Activated naive CD4-positive, alpha-beta T cell treated with anti-CD3 and anti-CD28 coated beads, Interleukin-2, amount 10 ng/mL, durations not matched to agents 7 days and 5 days (primary cell): ENCODE measurements around the gene PGM2L1.
"Not testable (repeated sequence)": the region's sequence is repeated elsewhere in the genome, so short reads cannot be mapped to it uniquely, and the experiment has no call there.

Experiments
- CTCF ChIA-PET: fragments of 350-600 bp; sonication (Branson Sonifier 250); formaldehyde crosslinking; loops from one replicate; lab custom pipeline; 2021; ENCODE audit warnings: antibody characterized with exemption; lab: Charles Lee
- DNase-seq: peaks from one replicate; pipeline ENCODE4 v3.0.0-alpha.2; 2020
- H3K27ac Mint-ChIP-seq: one replicate; pipeline ENCODE4 v1.8.0; 2021; ENCODE audit warnings: mild to moderate bottlenecking, moderate library complexity, mixed read lengths
- H3K27me3 Mint-ChIP-seq: one replicate; pipeline ENCODE4 v1.8.0; 2021; ENCODE audit warnings: mild to moderate bottlenecking, mixed read lengths
- H3K36me3 Mint-ChIP-seq: one replicate; pipeline ENCODE4 v1.8.0; 2021; ENCODE audit warnings: mixed read lengths
- H3K4me1 Mint-ChIP-seq: one replicate; pipeline ENCODE4 v1.8.0; 2021; ENCODE audit warnings: mixed read lengths
- H3K4me3 Mint-ChIP-seq: one replicate; pipeline ENCODE4 v1.8.0; 2021; ENCODE audit warnings: mild to moderate bottlenecking, moderate library complexity, mixed read lengths
- H3K9me3 Mint-ChIP-seq: one replicate; pipeline ENCODE4 v1.8.0; 2021; ENCODE audit warnings: mixed read lengths

The PGM2L1 gene

GRCh38 chr11:74417860-74418508 is 19.8 kb upstream of the PGM2L1 start:
- no peak overlapping the region for H3K4me3 Mint-ChIP-seq
- H3K9me3 Mint-ChIP-seq, result no peaks in the 10 kb centered on the region
- H3K27me3 Mint-ChIP-seq, result peaks cover under 1% of the 10 kb centered on the region
- no peak overlapping the region for H3K27ac Mint-ChIP-seq
- peaks cover 10% of the 10 kb centered on the region for H3K4me1 Mint-ChIP-seq
- CTCF ChIA-PET, result no interaction called here
- DNase-seq, result no peak
- no peaks in the 10 kb centered on the region for H3K36me3 Mint-ChIP-seq

- peaks cover 3% of the 10 kb centered on the region for H3K27me3 Mint-ChIP-seq
- CTCF ChIA-PET, result interaction anchor here (0.8 kb wide), 1 partner anchor 8 kb away, joined by 3 read pairs; no protein-coding TSS in a partner anchor
- peaks cover 10% of the 10 kb centered on the region for H3K4me1 Mint-ChIP-seq
- H3K27ac Mint-ChIP-seq, result no peak overlapping the region
- H3K9me3 Mint-ChIP-seq, result no peaks in the 10 kb centered on the region
- no peak for DNase-seq
- no peaks in the 10 kb centered on the region for H3K36me3 Mint-ChIP-seq
- H3K4me3 Mint-ChIP-seq, result no peak overlapping the region
Observed at GRCh38 chr11:74417379-74417804, 19.2 kb upstream of the PGM2L1 start.

GRCh38 chr11:74416974-74417373 is 18.7 kb upstream of the PGM2L1 start:
- not testable (repeated sequence) for H3K4me1 Mint-ChIP-seq, H3K27me3 Mint-ChIP-seq, H3K27ac Mint-ChIP-seq, H3K4me3 Mint-ChIP-seq, H3K36me3 Mint-ChIP-seq, H3K9me3 Mint-ChIP-seq, DNase-seq
- CTCF ChIA-PET, result interaction anchor here (0.8 kb wide), 1 partner anchor 9 kb away, joined by 3 read pairs; no protein-coding TSS in a partner anchor

GRCh38 chr11:74412733-74413359 is 14.6 kb upstream of the PGM2L1 start:
- Mint-ChIP-seq H3K4me3 (no peak overlapping the region), H3K27me3 (peaks cover 8% of the 10 kb centered on the region), H3K27ac (no peak overlapping the region), H3K36me3 (no peaks in the 10 kb centered on the region), H3K4me1 (peaks cover 7% of the 10 kb centered on the region), H3K9me3 (no peaks in the 10 kb centered on the region)
- CTCF ChIA-PET, result no interaction called here
- DNase-seq, result no peak

- CTCF ChIA-PET, result no interaction called here
- DNase-seq, result no peak
- H3K9me3 Mint-ChIP-seq, result no peaks in the 10 kb centered on the region
- H3K4me3 Mint-ChIP-seq, result no peak overlapping the region
- H3K36me3 Mint-ChIP-seq, result no peaks in the 10 kb centered on the region
- H3K4me1 Mint-ChIP-seq, result peaks cover 2% of the 10 kb centered on the region
- H3K27me3 Mint-ChIP-seq, result peaks cover 12% of the 10 kb centered on the region
- no peak overlapping the region for H3K27ac Mint-ChIP-seq
Observed at GRCh38 chr11:74412321-74412720, 14.1 kb upstream of the PGM2L1 start.

- Mint-ChIP-seq H3K4me3 (no peak overlapping the region), H3K27me3 (peaks cover 21% of the 10 kb centered on the region), H3K27ac (no peak overlapping the region), H3K9me3 (no peaks in the 10 kb centered on the region), H3K4me1 (no peaks in the 10 kb centered on the region), H3K36me3 (no peaks in the 10 kb centered on the region)
- DNase-seq, result no peak
- CTCF ChIA-PET, result no interaction called here
Observed at GRCh38 chr11:74409633-74410032, 11.4 kb upstream of the PGM2L1 start.

GRCh38 chr11:74403607-74404321 is 5.5 kb upstream of the PGM2L1 start:
- no peak overlapping the region for H3K27ac Mint-ChIP-seq

GRCh38 chr11:74400606-74401005 is 2.4 kb upstream of the PGM2L1 start:
- DNase-seq, result no peak
- H3K27ac Mint-ChIP-seq, result no peak overlapping the region
- H3K27me3 Mint-ChIP-seq, result peaks cover 4% of the 10 kb centered on the region
- no peaks in the 10 kb centered on the region for H3K36me3 Mint-ChIP-seq
- CTCF ChIA-PET, result interaction anchor here (0.8 to 1.0 kb wide), 2 partner anchors 10 to 49 kb away, joined by 3 read pairs; no protein-coding TSS in a partner anchor
- H3K4me3 Mint-ChIP-seq, result no peak overlapping the region
- peaks cover 24% of the 10 kb centered on the region for H3K4me1 Mint-ChIP-seq
- no peaks in the 10 kb centered on the region for H3K9me3 Mint-ChIP-seq

More at GRCh38 chr11:74403607-74404321, 5.5 kb upstream of the PGM2L1 start:
- Mint-ChIP-seq H3K4me3 (no peak overlapping the region), H3K4me1 (peaks cover 10% of the 10 kb centered on the region), H3K36me3 (no peaks in the 10 kb centered on the region), H3K27me3 (peaks cover 13% of the 10 kb centered on the region), H3K9me3 (no peaks in the 10 kb centered on the region)
- DNase-seq, result no peak
- CTCF ChIA-PET, result no interaction called here

GRCh38 chr11:74397501-74398243 is 561 bp downstream of the PGM2L1 start:
- DNase-seq, result peak; percentile 62
- Mint-ChIP-seq H3K9me3 (no peaks in the 10 kb centered on the region), H3K27me3 (no peaks in the 10 kb centered on the region), H3K4me3 (peak overlapping the region; percentile 94), H3K4me1 (peaks cover 24% of the 10 kb centered on the region), H3K36me3 (no peaks in the 10 kb centered on the region), H3K27ac (peak overlapping the region; percentile 85)
- CTCF ChIA-PET, result interaction anchor here (1.9 kb wide), 1 partner anchor 9 kb away, joined by 8 read pairs; no protein-coding TSS in a partner anchor

GRCh38 chr11:74392256-74392655 is 6.0 kb downstream of the PGM2L1 start:
- H3K27me3 Mint-ChIP-seq, result no peaks in the 10 kb centered on the region
- H3K36me3 Mint-ChIP-seq, result no peaks in the 10 kb centered on the region
- H3K9me3 Mint-ChIP-seq, result no peaks in the 10 kb centered on the region
- CTCF ChIA-PET, result interaction anchor here (0.9 kb wide), 1 partner anchor 59 kb away, joined by 3 read pairs; no protein-coding TSS in a partner anchor
- peaks cover 24% of the 10 kb centered on the region for H3K4me1 Mint-ChIP-seq
- no peak overlapping the region for H3K27ac Mint-ChIP-seq
- H3K4me3 Mint-ChIP-seq, result no peak overlapping the region
- no peak for DNase-seq

- Mint-ChIP-seq H3K4me1 (peaks cover 16% of the 10 kb centered on the region), H3K27ac (no peak overlapping the region), H3K4me3 (no peak overlapping the region), H3K27me3 (no peaks in the 10 kb centered on the region), H3K36me3 (no peaks in the 10 kb centered on the region), H3K9me3 (no peaks in the 10 kb centered on the region)
- CTCF ChIA-PET, result interaction anchor here (1.2 to 3.5 kb wide), 4 partner anchors 9 to 61 kb away, joined by 3 to 54 read pairs (median 14); no protein-coding TSS in a partner anchor
- no peak for DNase-seq
Observed at GRCh38 chr11:74391193-74391592, 7.0 kb downstream of the PGM2L1 start.

- Mint-ChIP-seq H3K36me3 (no peaks in the 10 kb centered on the region), H3K4me3 (no peak overlapping the region), H3K4me1 (peaks cover 16% of the 10 kb centered on the region), H3K9me3 (no peaks in the 10 kb centered on the region), H3K27me3 (no peaks in the 10 kb centered on the region), H3K27ac (no peak overlapping the region)
- CTCF ChIA-PET, result interaction anchor here (0.6 to 3.5 kb wide), 5 partner anchors 10 to 371 kb away, joined by 3 to 54 read pairs (median 4); no protein-coding TSS in a partner anchor
- no peak for DNase-seq
Observed at GRCh38 chr11:74390697-74391096, 7.5 kb downstream of the PGM2L1 start.

GRCh38 chr11:74388678-74389327 is 9.4 kb downstream of the PGM2L1 start:
- Mint-ChIP-seq H3K9me3 (no peaks in the 10 kb centered on the region), H3K27me3 (no peaks in the 10 kb centered on the region), H3K4me1 (peaks cover 16% of the 10 kb centered on the region), H3K27ac (no peak overlapping the region), H3K4me3 (no peak overlapping the region), H3K36me3 (no peaks in the 10 kb centered on the region)
- CTCF ChIA-PET, result interaction anchor here (0.6 to 3.5 kb wide), 14 partner anchors 9 to 935 kb away, joined by 3 to 54 read pairs (median 3); partner anchors contain the start of gene PGM2L1
- peak; percentile 75 for DNase-seq
